A673 (cell line): ENCODE measurements around the gene MEGF11. TPM values are rescaled to one million over a fixed set of nuclear protein-coding genes. Genes with fewer than 3 reads are reported as not detected.

Source experiments
- BruUV-seq: library from RNA; stranded (reverse); fragments of 400-500 nt; replicated peaks from 2 replicates; lab custom pipeline; 2021; lab: Mats Ljungman, UMichigan
- CTCF ChIA-PET: fragments of 300-600 bp; sonication (Branson Sonifier 250); formaldehyde crosslinking; loops from one replicate; lab custom pipeline; 2022; ENCODE audit warnings: antibody characterized with exemption; lab: Charles Lee
- POLR2A ChIA-PET: fragments of 300-600 bp; sonication (Branson Sonifier 250); formaldehyde crosslinking; loops from one replicate; lab custom pipeline; 2022; ENCODE audit warnings: antibody characterized with exemption; ENCODE audit not compliant: low non-redundant PET; lab: Charles Lee
- DNase-seq: peaks from one replicate; pipeline ENCODE4 v3.0.0-alpha.2; 2015; ENCODE audit warnings: low spot score
- H3K27ac ChIP-seq: fragments of 200-600 bp; sonication (generic); 2 replicates; pipeline ENCODE4 v1.5.1; 2016; ENCODE audit warnings: mixed run types, low read depth, mild to moderate bottlenecking, mixed read lengths, antibody characterized with exemption, low read length; ENCODE audit not compliant: poor library complexity, severe bottlenecking
- H3K27me3 ChIP-seq: fragments of 200-600 bp; sonication (generic); replicated peaks from 2 replicates; pipeline ENCODE4 v1.6.1; 2017; ENCODE audit warnings: mixed run types, low read depth, mild to moderate bottlenecking, mixed read lengths, antibody characterized with exemption, low read length; ENCODE audit not compliant: insufficient read depth, poor library complexity
- H3K36me3 ChIP-seq: fragments of 200-600 bp; sonication (generic); 2 replicates; pipeline ENCODE4 v1.6.1; 2016; ENCODE audit warnings: mixed run types, mild to moderate bottlenecking, mixed read lengths, antibody characterized with exemption, low read length; ENCODE audit not compliant: insufficient read depth, poor library complexity, severe bottlenecking
- H3K4me1 ChIP-seq: fragments of 200-600 bp; sonication (generic); 2 replicates; pipeline ENCODE4 v1.6.1; 2017; ENCODE audit warnings: mixed run types, mild to moderate bottlenecking, mixed read lengths, antibody characterized with exemption, low read length; ENCODE audit not compliant: insufficient read depth, poor library complexity, severe bottlenecking
- H3K4me3 ChIP-seq: fragments of 200-600 bp; sonication (generic); 2 replicates; pipeline ENCODE4 v1.5.1; 2016; ENCODE audit warnings: low read depth, mixed run types, mild to moderate bottlenecking, mixed read lengths, low read length; ENCODE audit not compliant: poor library complexity, severe bottlenecking
- H3K9me3 ChIP-seq: fragments of 200-600 bp; sonication (generic); 2 replicates; pipeline ENCODE4 v1.6.1; 2016; ENCODE audit warnings: mixed run types, low read depth, mild to moderate bottlenecking, mixed read lengths, antibody characterized with exemption, low read length; ENCODE audit not compliant: poor library complexity, severe bottlenecking
- CTCF ChIP-seq: fragments of 300-800, 200-600 bp; sonication (generic); conservative IDR thresholded peaks from 2 replicates; pipeline ENCODE4 v1.5.1; 2017; ENCODE audit warnings: low read depth, mild to moderate bottlenecking, antibody characterized with exemption, low read length, moderate library complexity, mixed read lengths
- EZH2 ChIP-seq: fragments of 200-600 bp; sonication (generic); IDR thresholded peaks from 2 replicates; pipeline ENCODE4 v1.6.1; 2017; ENCODE audit warnings: borderline replicate concordance, low read depth, mild to moderate bottlenecking, mixed read lengths, antibody characterized with exemption, low read length; ENCODE audit not compliant: poor library complexity, severe bottlenecking
- intact Hi-C: fragments of 100-400 bp; cut with micrococcal nuclease; formaldehyde crosslinking; loops from one replicate; pipeline ENCODE4 v1.10.0; 2022; ENCODE audit not compliant: unreplicated experiment
- total RNA-seq: library from RNA; stranded (reverse); gene quantifications from 2 replicates; pipeline ENCODE4 v1.2.3, GENCODE V29; 2021

The MEGF11 gene
- total RNA-seq, 1 experiment from 2014 or later, result 0.43 TPM

GRCh38 chr15:66293419-66294156, 40.0 kb upstream of the MEGF11 start, which contains the start of gene DIS3L:
Gene DIS3L (plus strand): TSS chr15:66293568. CDS start chr15:66293597, 29 bp downstream.
- H3K4me3 ChIP-seq, result peak within 1 kb of the TSS; percentile 50
- no peaks in the 10 kb centered on the region for H3K27me3 ChIP-seq
- intact Hi-C loops, result no loop called here
- peak within 1 kb of the TSS; percentile 76 for H3K27ac ChIP-seq
- TF ChIP-seq EZH2 (no peak), CTCF (no peak)
- peaks cover 58% of the 10 kb centered on the region for H3K4me1 ChIP-seq
- BruUV-seq, result no TSS peak
- H3K36me3 ChIP-seq, result no peaks in the 10 kb centered on the region
- CTCF ChIA-PET, result no interaction called here
- peak; percentile 49 for DNase-seq
- no peaks in the 10 kb centered on the region for H3K9me3 ChIP-seq
- POLR2A ChIA-PET, result interaction anchor here (0.5 kb wide), 1 partner anchor 44 kb away, joined by 4 read pairs; no protein-coding TSS in a partner anchor

- DNase-seq, result no peak
- TSS peak; percentile 64 for BruUV-seq
- Histone ChIP-seq H3K27me3 (no peaks in the 10 kb centered on the region), H3K9me3 (no peaks in the 10 kb centered on the region), H3K27ac (peak overlapping the region; percentile 76), H3K36me3 (no peaks in the 10 kb centered on the region), H3K4me3 (peak overlapping the region; percentile 50), H3K4me1 (peaks cover 50% of the 10 kb centered on the region)
- ChIA-PET CTCF (interaction anchor here (0.6 to 1.1 kb wide), 2 partner anchors 155 to 206 kb away, joined by 3 to 6 read pairs; no protein-coding TSS in a partner anchor), POLR2A (no interaction called here)
- intact Hi-C loops, result no loop called here
- TF ChIP-seq EZH2 (no peak), CTCF (no peak)
Measured at GRCh38 chr15:66292571-66293418, 39.2 kb upstream of the MEGF11 start.

GRCh38 chr15:66291816-66292570, 38.4 kb upstream of the MEGF11 start:
- no peak overlapping the region for H3K27ac ChIP-seq
- no peak overlapping the region for H3K4me3 ChIP-seq
- no peak for TF ChIP-seq CTCF
- TF ChIP-seq EZH2, result no peak
- intact Hi-C loops, result no loop called here
- DNase-seq, result no peak
- H3K27me3 ChIP-seq, result no peaks in the 10 kb centered on the region
- peaks cover 49% of the 10 kb centered on the region for H3K4me1 ChIP-seq
- ChIA-PET POLR2A (interaction anchor here (0.5 kb wide), 1 partner anchor 454 kb away, joined by 5 read pairs; no protein-coding TSS in a partner anchor), CTCF (interaction anchor here (0.6 to 1.1 kb wide), 2 partner anchors 154 to 207 kb away, joined by 3 to 6 read pairs; no protein-coding TSS in a partner anchor)
- H3K9me3 ChIP-seq, result no peaks in the 10 kb centered on the region
- no TSS peak for BruUV-seq
- no peaks in the 10 kb centered on the region for H3K36me3 ChIP-seq
